HepG2 (cell line): Measurements from ENCODE around the gene EEF1A2. TPM values are rescaled to one million over a fixed set of nuclear protein-coding genes. Genes with fewer than 3 reads are reported as not detected.
A peak's percentile ranks its signal among the peaks of the same experiment; 100 is the strongest.

Source experiments
- GATAD2A ChIP-seq: IDR thresholded peaks from 2 replicates; pipeline ENCODE4 v1.6.1; 2016
- GZF1 ChIP-seq: sonication (generic); formaldehyde crosslinking; IDR thresholded peaks from 2 replicates; pipeline ENCODE4 v1.5.1; 2020; ENCODE audit warnings: mild to moderate bottlenecking, missing genetic modification reagents
- TBL1XR1 ChIP-seq: fragments of 150-350 bp; IDR thresholded peaks from 2 replicates; pipeline ENCODE4 v1.6.1; 2014; ENCODE audit warnings: borderline replicate concordance, low read length; ENCODE audit not compliant: partially characterized antibody
- WIZ ChIP-seq: sonication (generic); formaldehyde crosslinking; IDR thresholded peaks from 2 replicates; pipeline ENCODE4 v1.5.1; 2020; ENCODE audit warnings: mild to moderate bottlenecking, missing genetic modification reagents
- ZC3H4 ChIP-seq: sonication (generic); formaldehyde crosslinking; IDR thresholded peaks from 2 replicates; pipeline ENCODE4 v1.4.0; 2020; ENCODE audit warnings: missing genetic modification reagents, borderline replicate concordance
- ZMAT3 ChIP-seq: sonication (generic); formaldehyde crosslinking; conservative IDR thresholded peaks from 2 replicates; pipeline ENCODE4 v1.7.0; 2021; ENCODE audit warnings: missing genetic modification reagents
- ZNF160 ChIP-seq: sonication (generic); formaldehyde crosslinking; IDR thresholded peaks from 2 replicates; pipeline ENCODE4 v1.8.0; 2022; ENCODE audit warnings: mild to moderate bottlenecking, inconsistent platforms, missing genetic modification reagents
- ZNF33A ChIP-seq: sonication (generic); formaldehyde crosslinking; IDR thresholded peaks from 2 replicates; pipeline ENCODE4 v1.5.1; 2020; ENCODE audit warnings: missing genetic modification reagents, mild to moderate bottlenecking, moderate library complexity, borderline replicate concordance
- ZNF597 ChIP-seq: sonication (generic); formaldehyde crosslinking; IDR thresholded peaks from 2 replicates; pipeline ENCODE4 v1.5.0; 2020; ENCODE audit warnings: missing genetic modification reagents
- ZNF710 ChIP-seq: sonication (generic); formaldehyde crosslinking; IDR thresholded peaks from 2 replicates; pipeline ENCODE4 v1.5.0; 2020; ENCODE audit warnings: mild to moderate bottlenecking, missing genetic modification reagents, borderline replicate concordance
- ZSCAN12 ChIP-seq: sonication (generic); formaldehyde crosslinking; IDR thresholded peaks from 2 replicates; pipeline ENCODE4 v1.9.0; 2021; ENCODE audit warnings: mild to moderate bottlenecking, missing genetic modification reagents
- polyA plus RNA-seq, 8 experiments: library from polyadenylated mRNA; depleted of rRNA in 3 of 8; stranded (reverse) in 7 of 8; unstranded in 1 of 8; fragments of >200 nt; fragmentation: Illumina TruSeq in 4 of 8; extraction: Trizol in 4 of 8; gene quantifications; 2 replicates each; pipeline versions ENCODE4 v1.2.1 to v1.2.3, GENCODE V29; 2011 to 2016; ENCODE audit warnings: low read depth in 4 of 8, missing spikeins in 1 of 8, mixed read lengths in 1 of 8; ENCODE audit not compliant: insufficient read depth in 1 of 8
- total RNA-seq, 5 experiments: library from RNA; depleted of rRNA; stranded (reverse); fragments of >200 nt; fragmentation: Illumina TruSeq; extraction: Trizol; gene quantifications; 2 replicates each; pipeline ENCODE4 v1.2.3, GENCODE V29; 2016; ENCODE audit warnings: low read depth in 1 of 5
- TF ChIP-seq, protein P1 (sequence below): sonication (generic); formaldehyde crosslinking; IDR thresholded peaks from 2 replicates; pipeline ENCODE4 v1.5.0; 2020; ENCODE audit warnings: missing genetic modification reagents

EEF1A2 gene
- total and polyA plus RNA-seq, 2 of the 13 experiments (the other 11 are each of a cell fraction or from before 2014, with no cell fraction given): 0.44 to 0.87 TPM

GRCh38 chr20:63537525-63538203 lies 38.8 kb upstream of the EEF1A2 start (continued):
- TF ChIP-seq, protein P1, sequence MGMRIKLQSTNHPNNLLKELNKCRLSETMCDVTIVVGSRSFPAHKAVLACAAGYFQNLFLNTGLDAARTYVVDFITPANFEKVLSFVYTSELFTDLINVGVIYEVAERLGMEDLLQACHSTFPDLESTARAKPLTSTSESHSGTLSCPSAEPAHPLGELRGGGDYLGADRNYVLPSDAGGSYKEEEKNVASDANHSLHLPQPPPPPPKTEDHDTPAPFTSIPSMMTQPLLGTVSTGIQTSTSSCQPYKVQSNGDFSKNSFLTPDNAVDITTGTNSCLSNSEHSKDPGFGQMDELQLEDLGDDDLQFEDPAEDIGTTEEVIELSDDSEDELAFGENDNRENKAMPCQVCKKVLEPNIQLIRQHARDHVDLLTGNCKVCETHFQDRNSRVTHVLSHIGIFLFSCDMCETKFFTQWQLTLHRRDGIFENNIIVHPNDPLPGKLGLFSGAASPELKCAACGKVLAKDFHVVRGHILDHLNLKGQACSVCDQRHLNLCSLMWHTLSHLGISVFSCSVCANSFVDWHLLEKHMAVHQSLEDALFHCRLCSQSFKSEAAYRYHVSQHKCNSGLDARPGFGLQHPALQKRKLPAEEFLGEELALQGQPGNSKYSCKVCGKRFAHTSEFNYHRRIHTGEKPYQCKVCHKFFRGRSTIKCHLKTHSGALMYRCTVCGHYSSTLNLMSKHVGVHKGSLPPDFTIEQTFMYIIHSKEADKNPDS (CRISPR knock-in tag): no peak
- peak; percentile 90; the same call in 1 of the 2 replicates for TF ChIP-seq ZMAT3 (CRISPR knock-in tag)
- TF ChIP-seq GATAD2A (CRISPR knock-in tag): peak; percentile 94
- no peak for TF ChIP-seq ZNF597 (CRISPR knock-in tag)
- TF ChIP-seq ZNF710 (CRISPR knock-in tag): peak; percentile 67; the same call in 1 of the 2 replicates
- TF ChIP-seq ZNF33A (CRISPR knock-in tag): no peak
- 0 out of 2 replicates have a peak, but pooled peaks have one; percentile 26 for TF ChIP-seq GZF1 (CRISPR knock-in tag)
- peak; percentile 36 for TF ChIP-seq TBL1XR1
- TF ChIP-seq ZSCAN12 (CRISPR knock-in tag): 0 out of 2 replicates have a peak, but pooled peaks have one; percentile 88
- TF ChIP-seq ZC3H4: 0 out of 2 replicates have a peak, but pooled peaks have one; percentile 41
- peak; percentile 80; the same call in 1 of the 2 replicates for TF ChIP-seq WIZ (CRISPR knock-in tag)
- 0 out of 2 replicates have a peak, but pooled peaks have one; percentile 44 for TF ChIP-seq ZNF160 (CRISPR knock-in tag)
